Tibial nerve (tissue), 4 donors: ENCODE results near the gene DCUN1D2. TPM values are rescaled to one million over a fixed set of nuclear protein-coding genes. Genes with fewer than 3 reads are reported as not detected.
"Not testable (repeated sequence)": the region's sequence is repeated elsewhere in the genome, so short reads cannot be mapped to it uniquely, and the experiment has no call there.

Experiments
- DNase-seq, 2 donors: peaks; one replicate each; pipeline ENCODE4 v3.0.0-alpha.2; 2019; ENCODE audit warnings: low spot score in 2 of 2
- H3K27ac ChIP-seq, 4 donors: fragments of 200-600 bp; sonication (generic) in 3 of 4; one replicate each; pipeline ENCODE4 v1.5.1; 2017 to 2019; ENCODE audit warnings: mild to moderate bottlenecking in 1 of 4
- H3K27me3 ChIP-seq, 2 donors: fragments of 200-600 bp; sonication (generic) in 1 of 2; one replicate each; pipeline versions ENCODE4 v1.5.1 to v1.6.0; 2017 to 2019
- H3K36me3 ChIP-seq, 3 donors: fragments of 200-600 bp; sonication (generic); one replicate each; pipeline ENCODE4 v1.5.1; 2018 to 2019
- H3K4me1 ChIP-seq, 4 donors: fragments of 200-600 bp; sonication (generic) in 3 of 4; one replicate each; pipeline ENCODE4 v1.5.1; 2017 to 2019
- H3K4me3 ChIP-seq, 4 donors: fragments of 200-600 bp; sonication (generic) in 3 of 4; one replicate each; pipeline ENCODE4 v1.5.1; 2017 to 2019; ENCODE audit warnings: mild to moderate bottlenecking in 1 of 4, moderate library complexity in 1 of 4
- H3K9me3 ChIP-seq, 4 donors: fragments of 200-600 bp; sonication (generic) in 3 of 4; one replicate each; pipeline ENCODE4 v1.5.1; 2017 to 2019
- CTCF ChIP-seq, 5 experiments: fragments of 200-600 bp in 3 of 5; fragments of 450-650 bp in 2 of 5; sonication (generic) in 3 of 5; IDR thresholded peaks; one replicate each; pipeline ENCODE4 v1.5.1; 2016 to 2019; ENCODE audit warnings: antibody characterized with exemption in 5 of 5, mild to moderate bottlenecking in 3 of 5, moderate library complexity in 2 of 5
- EP300 ChIP-seq, 2 donors: sonication (generic); formaldehyde crosslinking; IDR thresholded peaks; one replicate each; pipeline ENCODE4 v1.6.1; 2017; ENCODE audit warnings: antibody characterized with exemption in 2 of 2, mild to moderate bottlenecking in 1 of 2
- POLR2A ChIP-seq, 2 donors: fragments of 450-650 bp; IDR thresholded peaks; one replicate each; pipeline ENCODE4 v1.6.1; 2017; ENCODE audit warnings: antibody characterized with exemption in 2 of 2, mild to moderate bottlenecking in 2 of 2, moderate library complexity in 2 of 2
- WGBS, 2 donors: methylation state at CpG; one replicate each; pipeline ENCODE4 v1.1.5; 2018; 5-methylcytosine and 5-hydroxymethylcytosine counted together
- total RNA-seq, 4 donors: library from RNA; depleted of rRNA; stranded (reverse); fragments of >200 nt; gene quantifications; one replicate each; pipeline ENCODE4 v1.1.0, GENCODE V29; 2016

DCUN1D2 gene
- total RNA-seq, 4 donors from 2014 or later: 16.3 to 28.0 (median 21.0) TPM

- no peaks in the 10 kb centered on the region for H3K9me3 ChIP-seq
- no peak for DNase-seq
- WGBS, 2 donors: 80 to 84% methylated on average over 10 of the region's 10 CpGs
- TF ChIP-seq POLR2A (IDR thresholded peaks at IDR 0.05) (no peak), CTCF (IDR thresholded peaks at IDR 0.05) (no peak), EP300 (IDR thresholded peaks at IDR 0.05) (no peak)
- no peaks in the 10 kb centered on the region for H3K27me3 ChIP-seq
- H3K27ac ChIP-seq: no peak overlapping the region
- H3K4me1 ChIP-seq: no peaks in the 10 kb centered on the region
- H3K4me3 ChIP-seq: no peak overlapping the region
- H3K36me3 ChIP-seq: peaks cover 0 to 14% (median 0%) of the 10 kb centered on the region in 3 donors
These were observed 48.0 kb downstream of the DCUN1D2 start for GRCh38 chr13:113442354-113442984.

GRCh38 chr13:113441661-113442060, 48.9 kb downstream of the DCUN1D2 start:
- H3K27me3 ChIP-seq: no peaks in the 10 kb centered on the region
- H3K4me1 ChIP-seq: no peaks in the 10 kb centered on the region
- H3K9me3 ChIP-seq: no peaks in the 10 kb centered on the region
- no peak overlapping the region for H3K27ac ChIP-seq
- TF ChIP-seq CTCF (IDR thresholded peaks at IDR 0.05) (no peak), EP300 (IDR thresholded peaks at IDR 0.05) (no peak), POLR2A (IDR thresholded peaks at IDR 0.05) (no peak)
- DNase-seq: no peak
- H3K36me3 ChIP-seq: peaks cover 0 to 14% (median 0%) of the 10 kb centered on the region in 3 donors
- H3K4me3 ChIP-seq: no peak overlapping the region
- 96 to 97% methylated on average over 29 of the region's 29 CpGs for WGBS, 2 donors

GRCh38 chr13:113437408-113438010, 53.0 kb downstream of the DCUN1D2 start:
- no peak for DNase-seq
- Histone ChIP-seq H3K4me3 (no peak overlapping the region), H3K27me3 (no peaks in the 10 kb centered on the region), H3K36me3 (peaks cover 0 to 5% (median 0%) of the 10 kb centered on the region in 3 donors), H3K9me3 (no peaks in the 10 kb centered on the region), H3K27ac (no peak overlapping the region), H3K4me1 (no peaks in the 10 kb centered on the region)
- TF ChIP-seq POLR2A (IDR thresholded peaks at IDR 0.05): no peak
- no peak for TF ChIP-seq EP300 (IDR thresholded peaks at IDR 0.05)
- TF ChIP-seq CTCF (IDR thresholded peaks at IDR 0.05): no peak
- 72 to 74% methylated on average over 17 of the region's 17 CpGs for WGBS, 2 donors

GRCh38 chr13:113436866-113437265, 53.6 kb downstream of the DCUN1D2 start:
- not testable (repeated sequence) for H3K4me3 ChIP-seq, DNase-seq, H3K9me3 ChIP-seq, H3K27me3 ChIP-seq, H3K4me1 ChIP-seq, H3K27ac ChIP-seq, H3K36me3 ChIP-seq
- WGBS, 2 donors: 94 to 95% methylated on average over 13 to 14 of the region's 15 CpGs

GRCh38 chr13:113435907-113436306, 54.6 kb downstream of the DCUN1D2 start:
- not testable (repeated sequence) for H3K9me3 ChIP-seq, H3K36me3 ChIP-seq, H3K27me3 ChIP-seq, H3K27ac ChIP-seq, H3K4me3 ChIP-seq, H3K4me1 ChIP-seq, DNase-seq
- WGBS, 2 donors: 88 to 94% methylated on average over 15 of the region's 15 CpGs

GRCh38 chr13:113433391-113433916, 57.1 kb downstream of the DCUN1D2 start:
- TF ChIP-seq EP300 (IDR thresholded peaks at IDR 0.05) (no peak), CTCF (IDR thresholded peaks at IDR 0.05) (no peak)
- Histone ChIP-seq H3K4me3 (no peak overlapping the region), H3K9me3 (no peaks in the 10 kb centered on the region), H3K4me1 (no peaks in the 10 kb centered on the region), H3K36me3 (no peaks in the 10 kb centered on the region), H3K27me3 (no peaks in the 10 kb centered on the region), H3K27ac (no peak overlapping the region)
- DNase-seq: no peak
- WGBS, 2 donors: 92 to 96% methylated on average over 21 of the region's 21 CpGs
